ENCODE data around the gene CNN1.
"Not testable (repeated sequence)": the region's sequence is repeated elsewhere in the genome, so short reads cannot be mapped to it uniquely, and the experiment has no call there.

DNA sequence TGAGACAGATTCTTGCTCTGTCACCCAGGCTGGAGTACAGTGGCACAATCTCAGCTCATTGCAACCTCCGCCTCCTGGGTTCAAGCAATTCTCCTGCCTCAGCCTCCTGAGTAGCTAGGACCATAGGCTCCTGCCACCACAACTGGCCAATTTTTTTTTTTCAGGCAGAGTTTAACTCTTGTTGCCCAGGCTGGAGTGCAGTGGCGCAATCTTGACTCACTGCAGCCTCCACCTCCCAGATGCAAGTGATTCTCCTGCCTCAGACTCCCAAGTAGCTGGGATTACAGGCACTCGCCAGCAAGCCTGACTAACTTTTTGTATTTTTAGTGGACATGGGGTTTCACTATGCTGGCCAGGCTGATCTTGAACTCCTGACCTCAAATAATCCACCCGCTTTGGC, 35.1 kb downstream of the CNN1 start:
- TF ChIP-seq POLR2A, POLR2AphosphoS5, TAF1, POU2F2, SPI1 (IDR thresholded peaks at IDR 0.05; ENCODE audit: low read depth, low read length): not testable (repeated sequence)
